ENCODE results near the gene XPNPEP2. TPM values are rescaled to one million over a fixed set of nuclear protein-coding genes. Genes with fewer than 3 reads are reported as not detected.

The XPNPEP2 gene
- total RNA-seq, 1 donor from 2014 or later, result not detected

- Mint-ChIP-seq H3K4me1 (ENCODE audit: low read depth, unreplicated experiment) (no peaks in the 10 kb centered on the region), H3K9me3 (ENCODE audit: unreplicated experiment) (no peaks in the 10 kb centered on the region), H3K27ac (ENCODE audit: unreplicated experiment) (peak overlapping the region; percentile 18), H3K4me3 (ENCODE audit: unreplicated experiment) (no peak overlapping the region), H3K36me3 (ENCODE audit: low read depth, unreplicated experiment) (no peaks in the 10 kb centered on the region), H3K27me3 (ENCODE audit: low read depth, unreplicated experiment) (no peaks in the 10 kb centered on the region)
- Histone ChIP-seq H2AFZ (ENCODE audit: low read depth, low read length) (no peak overlapping the region), H3K4me3 (ENCODE audit: insufficient read depth, low read depth, low read length) (no peak overlapping the region), H3K4me2 (ENCODE audit: low read length) (no peak overlapping the region), H3K27ac (ENCODE audit: low read depth, low read length) (no peak overlapping the region), H3K4me1 (ENCODE audit: insufficient read depth, low read length) (no peaks in the 10 kb centered on the region), H4K20me1 (ENCODE audit: insufficient read depth, low read length) (no peaks in the 10 kb centered on the region), H3K36me3 (ENCODE audit: insufficient read depth, low read length) (no peaks in the 10 kb centered on the region), H3K27me3 (ENCODE audit: insufficient read depth, low read length) (no peaks in the 10 kb centered on the region), H3K9ac (ENCODE audit: low read length) (no peak overlapping the region), H3K79me2 (ENCODE audit: insufficient read depth, low read length) (no peaks in the 10 kb centered on the region), H3K9me3 (ENCODE audit: insufficient read depth, low read depth, low read length) (no peaks in the 10 kb centered on the region)
- no peak for DNase-seq (ENCODE audit: low read depth)
- FAIRE-seq, result no peak
- TF ChIP-seq EZH2 (IDR thresholded peaks at IDR 0.05; ENCODE audit: insufficient read depth, low read length) (no peak), CTCF (IDR thresholded peaks at IDR 0.05; ENCODE audit: insufficient read depth, low read depth, low read length) (no peak)
Observed at GRCh38 chrX:129792586-129793291, 54.0 kb downstream of the XPNPEP2 start.

GRCh38 chrX:129793604-129794191, 54.9 kb downstream of the XPNPEP2 start:
- no peaks in the 10 kb centered on the region for H3K79me2 ChIP-seq (ENCODE audit: insufficient read depth, low read length)
- no peak overlapping the region for H3K27ac Mint-ChIP-seq (ENCODE audit: unreplicated experiment)
- H2AFZ ChIP-seq (ENCODE audit: low read depth, low read length), result no peak overlapping the region
- H3K9ac ChIP-seq (ENCODE audit: low read length), result no peak overlapping the region
- no peak overlapping the region for H3K4me3 Mint-ChIP-seq (ENCODE audit: unreplicated experiment)
- no peak overlapping the region for H3K27ac ChIP-seq (ENCODE audit: low read depth, low read length)
- H3K4me1 ChIP-seq (ENCODE audit: insufficient read depth, low read length), result no peaks in the 10 kb centered on the region
- TF ChIP-seq CTCF (IDR thresholded peaks at IDR 0.05; ENCODE audit: insufficient read depth, low read depth, low read length) (no peak), EZH2 (IDR thresholded peaks at IDR 0.05; ENCODE audit: insufficient read depth, low read length) (no peak)
- H4K20me1 ChIP-seq (ENCODE audit: insufficient read depth, low read length), result no peaks in the 10 kb centered on the region
- no peak overlapping the region for H3K4me2 ChIP-seq (ENCODE audit: low read length)
- peaks cover under 1% of the 10 kb centered on the region for H3K36me3 Mint-ChIP-seq (ENCODE audit: low read depth, unreplicated experiment)
- FAIRE-seq (no peak), DNase-seq (ENCODE audit: low read depth) (no peak)
- H3K9me3 ChIP-seq (ENCODE audit: insufficient read depth, low read depth, low read length), result no peaks in the 10 kb centered on the region
- H3K36me3 ChIP-seq (ENCODE audit: insufficient read depth, low read length), result no peaks in the 10 kb centered on the region
- H3K4me3 ChIP-seq (ENCODE audit: insufficient read depth, low read depth, low read length), result no peak overlapping the region
- no peaks in the 10 kb centered on the region for H3K27me3 ChIP-seq (ENCODE audit: insufficient read depth, low read length)
- no peaks in the 10 kb centered on the region for H3K9me3 Mint-ChIP-seq (ENCODE audit: unreplicated experiment)
- H3K4me1 Mint-ChIP-seq (ENCODE audit: low read depth, unreplicated experiment), result no peaks in the 10 kb centered on the region
- no peaks in the 10 kb centered on the region for H3K27me3 Mint-ChIP-seq (ENCODE audit: low read depth, unreplicated experiment)

- no peaks in the 10 kb centered on the region for H3K79me2 ChIP-seq (ENCODE audit: insufficient read depth, low read length)
- H4K20me1 ChIP-seq (ENCODE audit: insufficient read depth, low read length), result no peaks in the 10 kb centered on the region
- H3K4me1 Mint-ChIP-seq (ENCODE audit: low read depth, unreplicated experiment), result no peaks in the 10 kb centered on the region
- FAIRE-seq (no peak), DNase-seq (ENCODE audit: low read depth) (no peak)
- peaks cover 7% of the 10 kb centered on the region for H3K36me3 Mint-ChIP-seq (ENCODE audit: low read depth, unreplicated experiment)
- H3K27me3 ChIP-seq (ENCODE audit: insufficient read depth, low read length), result no peaks in the 10 kb centered on the region
- H3K4me3 Mint-ChIP-seq (ENCODE audit: unreplicated experiment), result no peak overlapping the region
- no peaks in the 10 kb centered on the region for H3K36me3 ChIP-seq (ENCODE audit: insufficient read depth, low read length)
- no peak overlapping the region for H3K27ac ChIP-seq (ENCODE audit: low read depth, low read length)
- H3K27ac Mint-ChIP-seq (ENCODE audit: unreplicated experiment), result no peak overlapping the region
- no peak for TF ChIP-seq EZH2 (IDR thresholded peaks at IDR 0.05; ENCODE audit: insufficient read depth, low read length)
- TF ChIP-seq CTCF (IDR thresholded peaks at IDR 0.05; ENCODE audit: insufficient read depth, low read depth, low read length), result no peak
- no peak overlapping the region for H3K9ac ChIP-seq (ENCODE audit: low read length)
- no peak overlapping the region for H2AFZ ChIP-seq (ENCODE audit: low read depth, low read length)
- no peaks in the 10 kb centered on the region for H3K27me3 Mint-ChIP-seq (ENCODE audit: low read depth, unreplicated experiment)
- no peaks in the 10 kb centered on the region for H3K9me3 Mint-ChIP-seq (ENCODE audit: unreplicated experiment)
- no peak overlapping the region for H3K4me3 ChIP-seq (ENCODE audit: insufficient read depth, low read depth, low read length)
- H3K4me1 ChIP-seq (ENCODE audit: insufficient read depth, low read length), result no peaks in the 10 kb centered on the region
- no peak overlapping the region for H3K4me2 ChIP-seq (ENCODE audit: low read length)
- H3K9me3 ChIP-seq (ENCODE audit: insufficient read depth, low read depth, low read length), result no peaks in the 10 kb centered on the region
Observed at GRCh38 chrX:129795584-129795983, 56.8 kb downstream of the XPNPEP2 start.
